Fibroblast of lung (primary cell): ENCODE measurements around the gene CACNA2D3.

Source experiments
- CTCF ChIP-seq, 2 donors: IDR thresholded peaks in 1 of 2; conservative IDR thresholded peaks in 1 of 2; 1 replicate in 1 of 2; 2 replicates in 1 of 2; pipeline ENCODE4 v1.5.1; 2011 to 2012; ENCODE audit warnings: low read length in 2 of 2, control low read depth in 1 of 2, inconsistent platforms in 1 of 2, low read depth in 1 of 2, mild to moderate bottlenecking in 1 of 2
- EZH2 ChIP-seq: IDR thresholded peaks from 2 replicates; pipeline ENCODE4 v1.5.1; 2012; ENCODE audit warnings: low read length, control low read depth, mild to moderate bottlenecking; ENCODE audit errors: missing control alignments

DNA sequence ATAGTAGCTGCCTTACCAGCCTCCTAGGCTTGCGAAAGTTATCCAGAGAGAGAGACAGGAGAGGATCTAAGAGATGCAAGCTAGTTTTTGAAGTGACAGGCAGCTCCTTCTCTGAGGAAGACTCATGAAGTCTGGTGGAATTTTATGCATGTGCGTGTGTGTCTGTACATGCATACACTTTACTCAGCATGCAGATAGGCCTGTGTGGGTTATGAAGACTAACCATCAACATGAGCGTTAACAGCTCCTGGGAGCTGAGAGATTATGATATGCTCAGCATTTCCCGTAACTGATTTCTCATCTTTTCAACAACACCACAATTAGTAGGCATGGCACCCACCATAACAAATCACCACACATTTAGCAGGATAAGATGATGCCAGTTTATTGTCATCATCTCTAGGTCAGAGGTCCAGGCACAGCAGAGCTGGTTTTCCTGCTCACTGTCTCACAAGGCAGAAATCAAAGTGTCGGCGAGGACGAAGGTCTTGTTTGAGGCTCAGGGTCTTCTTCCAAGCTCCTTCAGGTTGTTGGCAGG lies 239.5 kb downstream of the CACNA2D3 start:
- no peak for TF ChIP-seq CTCF (conservative IDR thresholded peaks at IDR 0.05 in 1 of 2, IDR thresholded peaks at IDR 0.05 in 1 of 2; ENCODE audit: low read depth in 1 of 2, low read length in 2 of 2)
- no peak for TF ChIP-seq EZH2
